ENCODE data around the gene PRDM16.

DNA sequence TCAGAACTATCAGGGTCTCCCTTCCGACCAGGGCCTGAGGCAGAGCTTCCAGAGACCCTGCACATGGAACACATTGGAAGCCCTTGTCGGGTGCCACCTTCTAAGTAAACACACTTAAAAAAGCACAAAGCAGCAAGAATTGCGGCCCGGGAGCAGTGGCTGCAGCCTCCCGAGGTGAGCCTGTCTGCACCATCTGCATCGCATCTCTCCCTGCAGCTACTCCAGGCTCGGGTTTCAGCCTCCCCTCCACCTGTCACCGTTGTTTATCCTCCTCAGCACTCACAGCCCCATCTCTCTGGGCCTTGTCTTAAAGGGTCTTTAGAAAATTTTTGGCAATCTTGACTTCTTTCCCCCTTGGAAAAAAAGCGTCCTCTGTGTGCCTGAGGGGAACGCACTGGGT, 290.3 kb downstream of the PRDM16 start:
- no peak for TF ChIP-seq MAFK (IDR thresholded peaks at IDR 0.05; ENCODE audit: partially characterized antibody)
- TF ChIP-seq BHLHE40 (IDR thresholded peaks at IDR 0.05; ENCODE audit: low read depth, low read length), result no peak
- TF ChIP-seq, protein P1, sequence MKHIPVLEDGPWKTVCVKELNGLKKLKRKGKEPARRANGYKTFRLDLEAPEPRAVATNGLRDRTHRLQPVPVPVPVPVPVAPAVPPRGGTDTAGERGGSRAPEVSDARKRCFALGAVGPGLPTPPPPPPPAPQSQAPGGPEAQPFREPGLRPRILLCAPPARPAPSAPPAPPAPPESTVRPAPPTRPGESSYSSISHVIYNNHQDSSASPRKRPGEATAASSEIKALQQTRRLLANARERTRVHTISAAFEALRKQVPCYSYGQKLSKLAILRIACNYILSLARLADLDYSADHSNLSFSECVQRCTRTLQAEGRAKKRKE (CRISPR knock-in tag; IDR thresholded peaks at IDR 0.05; ENCODE audit: low read depth), result no peak
- TF ChIP-seq RAD21 (conservative IDR thresholded peaks at IDR 0.05 in 1 of 2, IDR thresholded peaks at IDR 0.05 in 1 of 2), result no peak
- TF ChIP-seq SMC3 (IDR thresholded peaks at IDR 0.05), result no peak
- TF ChIP-seq, protein P2, sequence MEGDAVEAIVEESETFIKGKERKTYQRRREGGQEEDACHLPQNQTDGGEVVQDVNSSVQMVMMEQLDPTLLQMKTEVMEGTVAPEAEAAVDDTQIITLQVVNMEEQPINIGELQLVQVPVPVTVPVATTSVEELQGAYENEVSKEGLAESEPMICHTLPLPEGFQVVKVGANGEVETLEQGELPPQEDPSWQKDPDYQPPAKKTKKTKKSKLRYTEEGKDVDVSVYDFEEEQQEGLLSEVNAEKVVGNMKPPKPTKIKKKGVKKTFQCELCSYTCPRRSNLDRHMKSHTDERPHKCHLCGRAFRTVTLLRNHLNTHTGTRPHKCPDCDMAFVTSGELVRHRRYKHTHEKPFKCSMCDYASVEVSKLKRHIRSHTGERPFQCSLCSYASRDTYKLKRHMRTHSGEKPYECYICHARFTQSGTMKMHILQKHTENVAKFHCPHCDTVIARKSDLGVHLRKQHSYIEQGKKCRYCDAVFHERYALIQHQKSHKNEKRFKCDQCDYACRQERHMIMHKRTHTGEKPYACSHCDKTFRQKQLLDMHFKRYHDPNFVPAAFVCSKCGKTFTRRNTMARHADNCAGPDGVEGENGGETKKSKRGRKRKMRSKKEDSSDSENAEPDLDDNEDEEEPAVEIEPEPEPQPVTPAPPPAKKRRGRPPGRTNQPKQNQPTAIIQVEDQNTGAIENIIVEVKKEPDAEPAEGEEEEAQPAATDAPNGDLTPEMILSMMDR (IDR thresholded peaks at IDR 0.05), result no peak
- TF ChIP-seq MYC (IDR thresholded peaks at IDR 0.05; ENCODE audit: borderline replicate concordance, low read length), result no peak

Data from A549 (cell line).